ENCODE results near the gene ATP2A1. TPM values are rescaled to one million over a fixed set of nuclear protein-coding genes. Genes with fewer than 3 reads are reported as not detected.

ATP2A1 gene
- total and polyA plus RNA-seq, 2 of the 13 experiments (the other 11 are each of a cell fraction or from before 2014, with no cell fraction given): 3.2 to 12.5 TPM

GRCh38 chr16:28950648-28951409 is 72.5 kb downstream of the ATP2A1 start, which contains the start of gene NFATC2IP (continued):
- peak; percentile 71 for TF ChIP-seq ZNF124 (CRISPR knock-in tag; IDR thresholded peaks at IDR 0.05)
- TF ChIP-seq ZNF143 (CRISPR knock-in tag; IDR thresholded peaks at IDR 0.05): peak; percentile 96
- TF ChIP-seq RBM39 (IDR thresholded peaks at IDR 0.05; ENCODE audit: low read depth, low read length, poor library complexity, severe bottlenecking): peak; percentile 10
- no peak for TF ChIP-seq ZNF382 (CRISPR knock-in tag; IDR thresholded peaks at IDR 0.05; ENCODE audit: borderline replicate concordance)
- TF ChIP-seq ZNF280B (CRISPR knock-in tag; IDR thresholded peaks at IDR 0.05; ENCODE audit: borderline replicate concordance): 0 out of 2 replicates have a peak, but pooled peaks have one; percentile 14
- TF ChIP-seq MZF1 (CRISPR knock-in tag; IDR thresholded peaks at IDR 0.05; ENCODE audit: borderline replicate concordance): no peak
- peak; percentile 95 for TF ChIP-seq HCFC1 (IDR thresholded peaks at IDR 0.05; ENCODE audit: low read depth, low read length)
- no peak for TF ChIP-seq FIP1L1 (IDR thresholded peaks at IDR 0.05; ENCODE audit: borderline replicate concordance, insufficient read depth, low read depth, low read length)
- peak; percentile 99 for TF ChIP-seq THAP11 (CRISPR knock-in tag; IDR thresholded peaks at IDR 0.05)
- TF ChIP-seq NFYC (CRISPR knock-in tag; IDR thresholded peaks at IDR 0.05): peak; percentile 97
- peak; percentile 73; the same call in 1 of the 2 replicates for TF ChIP-seq FOXK1 (CRISPR knock-in tag; IDR thresholded peaks at IDR 0.05; ENCODE audit: borderline replicate concordance, low read depth)
- TF ChIP-seq NR2F1 (CRISPR knock-in tag; IDR thresholded peaks at IDR 0.05): no peak
- TF ChIP-seq RFX1 (IDR thresholded peaks at IDR 0.05): peak; percentile 40; the same call in 1 of the 2 replicates
- TF ChIP-seq ESRRA (CRISPR knock-in tag; IDR thresholded peaks at IDR 0.05; ENCODE audit: low read depth): peak; percentile 75
- TF ChIP-seq NCOR1 (IDR thresholded peaks at IDR 0.05; ENCODE audit: borderline replicate concordance, low read length): no peak
- TF ChIP-seq ZNF782 (CRISPR knock-in tag; IDR thresholded peaks at IDR 0.05; ENCODE audit: borderline replicate concordance): peak; percentile 86; the same call in 1 of the 2 replicates
- TF ChIP-seq ZNF460 (CRISPR knock-in tag; IDR thresholded peaks at IDR 0.05; ENCODE audit: borderline replicate concordance): no peak
- no peak for TF ChIP-seq RORA (CRISPR knock-in tag; IDR thresholded peaks at IDR 0.05)
- no peak for TF ChIP-seq RCOR2 (CRISPR knock-in tag; IDR thresholded peaks at IDR 0.05)
- peak; percentile 79 for TF ChIP-seq PHF20 (CRISPR knock-in tag; IDR thresholded peaks at IDR 0.05)
- TF ChIP-seq ATF4 (CRISPR knock-in tag; IDR thresholded peaks at IDR 0.05): no peak
- TF ChIP-seq ZNF749 (CRISPR knock-in tag; IDR thresholded peaks at IDR 0.05; ENCODE audit: borderline replicate concordance): peak; percentile 89; the same call in 1 of the 2 replicates
- no peak for TF ChIP-seq ZNF441 (CRISPR knock-in tag; IDR thresholded peaks at IDR 0.05; ENCODE audit: borderline replicate concordance)
- TF ChIP-seq RBFOX2 (IDR thresholded peaks at IDR 0.05; ENCODE audit: low read depth, low read length): peak; percentile 89
- no peak for TF ChIP-seq HNRNPH1 (optimal IDR thresholded peaks at IDR 0.05; ENCODE audit: low read depth, low read length)
- TF ChIP-seq MED1 (CRISPR knock-in tag; IDR thresholded peaks at IDR 0.05): peak; percentile 10
- peak; percentile 69; the same call in 1 of the 2 replicates for TF ChIP-seq DRAP1 (CRISPR knock-in tag; IDR thresholded peaks at IDR 0.05)

Data from HepG2 (cell line).